Thyroid gland (tissue), 4 donors: ENCODE data around the gene PTPRT.

Experiments
- CTCF ChIP-seq, 6 experiments: fragments of 200-600 bp in 3 of 6; fragments of 450-650 bp in 3 of 6; sonication (generic) in 3 of 6; IDR thresholded peaks; one replicate each; pipeline ENCODE4 v1.5.1; 2016 to 2019; ENCODE audit warnings: antibody characterized with exemption in 6 of 6, mild to moderate bottlenecking in 2 of 6, inconsistent platforms in 1 of 6, moderate library complexity in 1 of 6
- POLR2A ChIP-seq, 2 donors: fragments of 450-650 bp; IDR thresholded peaks; one replicate each; pipeline ENCODE4 v1.6.1; 2017; ENCODE audit warnings: antibody characterized with exemption in 2 of 2, mild to moderate bottlenecking in 2 of 2, moderate library complexity in 1 of 2

GRCh38 chr20:42336576-42336975, 853.1 kb downstream of the PTPRT start:
- TF ChIP-seq CTCF (IDR thresholded peaks at IDR 0.05): no peak
- TF ChIP-seq POLR2A (IDR thresholded peaks at IDR 0.05): no peak
